Nephron (organoid): ENCODE results near the gene TP53I13.

Experiments used
- H3K27ac Mint-ChIP-seq, 3 experiments: 2 replicates each; pipeline ENCODE4 v1.8.0; 2020; ENCODE audit warnings: mixed read lengths in 3 of 3, mild to moderate bottlenecking in 2 of 3, moderate library complexity in 1 of 3
- H3K27me3 Mint-ChIP-seq: 2 replicates; pipeline ENCODE4 v1.8.0; 2021; ENCODE audit warnings: low read depth, mild to moderate bottlenecking, moderate library complexity, mixed read lengths
- H3K36me3 Mint-ChIP-seq: 2 replicates; pipeline ENCODE4 v1.8.0; 2020; ENCODE audit warnings: low read depth, mixed read lengths
- H3K4me1 Mint-ChIP-seq: 2 replicates; pipeline ENCODE4 v1.8.0; 2020; ENCODE audit warnings: mixed read lengths
- H3K4me3 Mint-ChIP-seq, 3 experiments: 2 replicates each; pipeline ENCODE4 v1.8.0; 2020; ENCODE audit warnings: mild to moderate bottlenecking in 3 of 3, mixed read lengths in 3 of 3, moderate library complexity in 2 of 3
- H3K9me3 Mint-ChIP-seq: 2 replicates; pipeline ENCODE4 v1.8.0; 2020; ENCODE audit warnings: mixed read lengths
- TF ChIP-seq, protein P1 (sequence below), 3 experiments: fragments of 200-600 bp; sonication (generic); IDR thresholded peaks; one replicate each; pipeline ENCODE4 v1.5.0; 2021; ENCODE audit warnings: antibody characterized with exemption in 3 of 3; ENCODE audit not compliant: unreplicated experiment in 3 of 3

The TP53I13 gene

DNA sequence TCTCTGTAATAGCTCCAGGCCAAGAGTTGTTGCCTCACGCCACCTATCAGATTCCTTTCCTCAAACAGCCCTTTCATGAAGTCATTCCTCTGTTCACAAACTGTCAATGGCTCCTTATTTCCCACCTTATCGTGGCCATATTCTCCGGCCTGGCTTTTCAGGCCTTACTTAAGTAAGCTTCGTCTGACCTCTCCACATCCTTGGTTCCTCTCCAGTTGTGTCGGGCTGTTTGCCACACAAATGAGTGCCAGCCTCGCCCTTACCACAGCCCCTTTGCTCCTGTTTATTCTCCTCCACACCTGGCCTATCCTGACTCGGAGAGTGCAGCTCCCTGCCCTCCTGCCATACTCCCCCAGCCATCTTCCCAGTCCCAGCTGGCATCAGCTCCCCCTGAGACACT, 2.0 kb downstream of the TP53I13 start:
- H3K4me3 Mint-ChIP-seq, result peak overlapping the region; percentile 76 to 82 (median 81)
- H3K27ac Mint-ChIP-seq, result peak overlapping the region in 1 of 3 experiments; percentile 45
- H3K4me1 Mint-ChIP-seq, result peaks cover 29% of the 10 kb centered on the region
- TF ChIP-seq, protein P1, sequence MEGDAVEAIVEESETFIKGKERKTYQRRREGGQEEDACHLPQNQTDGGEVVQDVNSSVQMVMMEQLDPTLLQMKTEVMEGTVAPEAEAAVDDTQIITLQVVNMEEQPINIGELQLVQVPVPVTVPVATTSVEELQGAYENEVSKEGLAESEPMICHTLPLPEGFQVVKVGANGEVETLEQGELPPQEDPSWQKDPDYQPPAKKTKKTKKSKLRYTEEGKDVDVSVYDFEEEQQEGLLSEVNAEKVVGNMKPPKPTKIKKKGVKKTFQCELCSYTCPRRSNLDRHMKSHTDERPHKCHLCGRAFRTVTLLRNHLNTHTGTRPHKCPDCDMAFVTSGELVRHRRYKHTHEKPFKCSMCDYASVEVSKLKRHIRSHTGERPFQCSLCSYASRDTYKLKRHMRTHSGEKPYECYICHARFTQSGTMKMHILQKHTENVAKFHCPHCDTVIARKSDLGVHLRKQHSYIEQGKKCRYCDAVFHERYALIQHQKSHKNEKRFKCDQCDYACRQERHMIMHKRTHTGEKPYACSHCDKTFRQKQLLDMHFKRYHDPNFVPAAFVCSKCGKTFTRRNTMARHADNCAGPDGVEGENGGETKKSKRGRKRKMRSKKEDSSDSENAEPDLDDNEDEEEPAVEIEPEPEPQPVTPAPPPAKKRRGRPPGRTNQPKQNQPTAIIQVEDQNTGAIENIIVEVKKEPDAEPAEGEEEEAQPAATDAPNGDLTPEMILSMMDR (IDR thresholded peaks at IDR 0.05; ENCODE audit: unreplicated experiment in 3 of 3), result no peak
- H3K9me3 Mint-ChIP-seq, result no peaks in the 10 kb centered on the region
- H3K36me3 Mint-ChIP-seq, result peaks cover 11% of the 10 kb centered on the region
- peaks cover 30% of the 10 kb centered on the region for H3K27me3 Mint-ChIP-seq

DNA sequence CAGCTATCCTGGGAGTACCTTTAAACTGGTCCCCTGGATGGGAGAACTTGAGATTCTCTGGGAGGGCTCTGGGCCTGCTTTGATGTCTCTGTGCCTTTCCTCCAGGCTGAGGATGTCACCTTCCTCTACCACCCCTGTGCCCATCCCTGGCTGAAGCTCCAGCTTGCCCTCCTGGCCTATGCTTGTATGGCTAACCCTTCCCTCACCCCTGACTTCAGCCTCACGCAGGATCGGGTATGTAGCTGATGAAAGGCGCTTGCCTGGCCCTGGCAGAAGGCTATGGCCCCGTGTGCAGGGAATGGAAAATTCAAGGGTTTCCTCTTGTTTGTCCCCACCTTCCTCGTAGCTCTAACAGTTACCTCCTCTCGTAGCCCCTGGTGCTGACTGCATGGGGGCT, 3.0 kb downstream of the TP53I13 start:
- Mint-ChIP-seq H3K9me3 (no peaks in the 10 kb centered on the region), H3K4me1 (peaks cover 29% of the 10 kb centered on the region), H3K27me3 (peaks cover 22% of the 10 kb centered on the region), H3K36me3 (peaks cover 11% of the 10 kb centered on the region), H3K4me3 (peak overlapping the region; percentile 21 to 82 (median 81)), H3K27ac (peak overlapping the region in 1 of 3 experiments; percentile 45)
- TF ChIP-seq, protein P1 (IDR thresholded peaks at IDR 0.05; ENCODE audit: unreplicated experiment in 3 of 3), result no peak

DNA sequence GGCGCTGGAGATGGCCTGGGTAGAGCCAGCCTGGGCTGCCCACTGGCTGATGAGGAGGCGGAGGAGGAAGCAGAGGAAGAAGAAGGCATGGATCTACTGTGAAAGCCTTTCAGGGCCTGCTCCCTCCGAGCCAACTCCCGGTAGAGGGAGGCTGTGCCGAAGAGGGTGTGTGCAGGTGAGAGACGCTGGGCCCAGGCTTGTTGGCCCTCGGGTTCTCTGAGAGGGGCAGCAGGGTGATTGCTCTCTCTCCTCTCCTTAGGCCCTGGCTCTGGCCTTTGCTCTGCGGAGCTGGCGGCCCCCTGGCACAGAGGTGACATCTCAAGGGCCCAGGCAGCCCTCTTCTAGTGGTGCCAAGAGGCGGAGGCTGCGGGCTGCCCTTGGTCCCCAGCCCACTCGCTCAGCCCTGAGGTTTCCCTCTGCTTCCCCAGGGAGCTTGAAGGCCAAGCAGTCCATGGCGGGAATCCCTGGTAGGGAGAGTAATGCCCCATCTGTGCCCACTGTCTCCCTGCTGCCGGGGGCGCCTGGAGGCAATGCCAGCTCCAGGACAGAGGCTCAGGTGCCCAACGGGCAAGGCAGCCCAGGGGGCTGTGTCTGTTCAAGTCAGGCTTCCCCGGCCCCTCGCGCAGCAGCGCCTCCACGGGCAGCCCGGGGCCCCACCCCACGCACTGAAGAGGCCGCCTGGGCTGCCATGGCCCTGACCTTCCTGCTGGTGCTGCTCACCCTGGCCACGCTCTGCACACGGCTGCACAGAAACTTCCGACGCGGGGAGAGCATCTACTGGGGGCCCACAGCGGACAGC, 3.6 kb downstream of the TP53I13 start:
- Mint-ChIP-seq H3K36me3 (peaks cover 11% of the 10 kb centered on the region), H3K27ac (no peak overlapping the region), H3K27me3 (peaks cover 22% of the 10 kb centered on the region), H3K4me3 (peak overlapping the region in 2 of 3 experiments; percentile 31 to 49), H3K4me1 (peaks cover 29% of the 10 kb centered on the region), H3K9me3 (no peaks in the 10 kb centered on the region)
- TF ChIP-seq, protein P1 (IDR thresholded peaks at IDR 0.05; ENCODE audit: unreplicated experiment in 3 of 3), result no peak

DNA sequence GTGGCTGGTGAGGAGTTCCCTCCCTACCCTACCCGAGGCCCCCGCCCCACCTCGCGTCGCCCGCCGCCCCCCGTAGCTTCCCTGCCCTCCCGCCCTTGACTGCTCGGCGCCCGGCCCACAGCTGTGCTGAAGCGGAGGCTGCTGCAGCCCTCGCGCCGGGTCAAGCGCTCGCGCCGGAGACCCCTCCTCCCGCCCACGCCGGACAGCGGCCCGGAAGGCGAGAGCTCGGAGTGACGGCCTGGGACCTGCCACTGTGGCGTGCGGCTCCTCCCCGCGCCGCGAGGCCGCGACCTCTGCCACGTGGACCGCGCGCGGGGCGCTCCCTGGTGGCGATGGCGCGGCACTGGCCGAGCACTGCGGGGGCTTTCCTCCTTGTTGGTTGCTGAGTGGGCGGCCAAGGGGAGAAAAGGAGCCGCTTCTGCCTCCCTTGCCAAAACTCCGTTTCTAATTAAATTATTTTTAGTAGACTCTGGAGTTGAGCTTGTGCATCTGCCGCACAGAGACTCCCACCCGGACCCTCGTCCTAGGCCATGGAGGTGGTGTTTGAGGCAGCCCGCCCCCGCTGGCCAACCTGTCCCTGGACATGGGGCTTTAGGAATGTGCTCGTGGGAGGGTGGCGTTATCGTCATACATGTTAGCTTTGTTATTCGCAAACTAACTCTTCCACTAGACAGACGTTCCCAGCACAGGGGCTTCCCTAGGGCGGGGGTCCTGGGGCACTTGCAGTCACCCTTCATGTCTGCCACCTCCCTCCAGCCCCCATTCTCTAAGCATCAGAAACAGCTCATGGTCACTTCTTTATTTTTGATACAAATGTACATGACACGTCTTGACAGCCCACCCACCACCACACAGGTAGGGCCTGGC, 4.4 kb downstream of the TP53I13 start:
- Mint-ChIP-seq H3K36me3 (peaks cover 16% of the 10 kb centered on the region), H3K27me3 (peaks cover 18% of the 10 kb centered on the region), H3K4me1 (peaks cover 29% of the 10 kb centered on the region), H3K9me3 (no peaks in the 10 kb centered on the region), H3K4me3 (peak overlapping the region; percentile 48 to 69 (median 64)), H3K27ac (peak overlapping the region in 2 of 3 experiments; percentile 47 to 51)
- TF ChIP-seq, protein P1 (IDR thresholded peaks at IDR 0.05; ENCODE audit: unreplicated experiment in 3 of 3), result peak; percentile 72 to 83 (median 76)

DNA sequence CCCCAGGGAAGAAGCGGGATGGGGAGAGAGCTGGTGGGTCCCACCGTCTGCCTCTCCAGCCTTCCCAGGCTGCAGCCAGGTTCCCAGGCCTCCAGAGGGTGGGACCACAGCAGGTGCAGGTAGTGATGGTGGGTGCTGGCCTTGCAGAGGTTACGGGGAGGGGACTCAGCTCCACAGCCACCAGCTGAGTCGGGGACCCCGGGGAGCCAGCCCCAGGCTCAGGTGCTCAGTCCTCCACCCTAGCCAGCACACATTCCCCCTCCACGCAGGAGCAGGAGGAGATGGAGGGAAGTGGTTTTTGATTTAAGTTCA, 5.0 kb downstream of the TP53I13 start:
- H3K27me3 Mint-ChIP-seq, result peaks cover 13% of the 10 kb centered on the region
- TF ChIP-seq, protein P1 (IDR thresholded peaks at IDR 0.05; ENCODE audit: unreplicated experiment in 3 of 3), result no peak
- H3K9me3 Mint-ChIP-seq, result no peaks in the 10 kb centered on the region
- H3K4me1 Mint-ChIP-seq, result peaks cover 28% of the 10 kb centered on the region
- peak overlapping the region in 1 of 3 experiments; percentile 47 for H3K27ac Mint-ChIP-seq
- H3K4me3 Mint-ChIP-seq, result peak overlapping the region in 2 of 3 experiments; percentile 48 to 64
- peaks cover 18% of the 10 kb centered on the region for H3K36me3 Mint-ChIP-seq
